ENCODE measurements around the gene MGST2. TPM values are rescaled to one million over a fixed set of nuclear protein-coding genes. Genes with fewer than 3 reads are reported as not detected.

The MGST2 gene
- polyA plus RNA-seq, 1 donor (not counting 4 experiments of a cell fraction or from before 2014, with no cell fraction given): 57.6 TPM

DNA sequence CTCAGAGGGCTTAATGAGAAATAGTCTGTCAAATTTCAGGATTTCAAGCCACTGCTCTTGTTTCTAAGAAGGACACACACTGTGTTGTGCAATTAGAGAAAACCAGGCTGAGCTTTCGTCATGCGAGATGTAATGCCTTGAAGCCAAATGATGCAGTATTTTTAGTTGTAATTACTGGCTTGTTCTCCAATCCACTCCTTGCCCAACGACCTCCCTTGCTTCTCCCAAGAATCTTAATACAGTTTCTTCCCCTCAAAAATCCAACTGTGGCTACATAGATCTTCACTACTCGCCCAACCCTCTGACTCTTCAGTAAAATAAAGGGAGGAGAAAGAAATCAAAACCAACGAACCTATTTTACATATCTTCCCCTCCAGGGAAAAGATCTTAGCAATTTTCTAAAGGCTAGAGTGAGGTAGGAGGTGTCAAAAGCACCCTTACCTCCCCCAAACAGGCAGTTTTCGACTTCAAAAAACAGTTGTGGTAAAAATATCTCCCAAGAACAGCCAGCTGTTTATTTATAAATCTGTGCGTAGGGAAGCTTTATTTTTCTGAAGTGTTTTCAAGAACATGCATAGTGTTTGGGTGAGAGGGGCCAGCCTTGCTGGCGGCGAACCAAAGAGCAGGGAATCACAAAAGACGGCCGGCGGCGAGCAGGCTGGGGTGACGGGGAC lies 68.7 kb downstream of the MGST2 start:
- peak overlapping the region; percentile 68 for H3K4me2 ChIP-seq (ENCODE audit: control insufficient read depth, extremely low read depth, insufficient read depth, low read depth, low read length)

DNA sequence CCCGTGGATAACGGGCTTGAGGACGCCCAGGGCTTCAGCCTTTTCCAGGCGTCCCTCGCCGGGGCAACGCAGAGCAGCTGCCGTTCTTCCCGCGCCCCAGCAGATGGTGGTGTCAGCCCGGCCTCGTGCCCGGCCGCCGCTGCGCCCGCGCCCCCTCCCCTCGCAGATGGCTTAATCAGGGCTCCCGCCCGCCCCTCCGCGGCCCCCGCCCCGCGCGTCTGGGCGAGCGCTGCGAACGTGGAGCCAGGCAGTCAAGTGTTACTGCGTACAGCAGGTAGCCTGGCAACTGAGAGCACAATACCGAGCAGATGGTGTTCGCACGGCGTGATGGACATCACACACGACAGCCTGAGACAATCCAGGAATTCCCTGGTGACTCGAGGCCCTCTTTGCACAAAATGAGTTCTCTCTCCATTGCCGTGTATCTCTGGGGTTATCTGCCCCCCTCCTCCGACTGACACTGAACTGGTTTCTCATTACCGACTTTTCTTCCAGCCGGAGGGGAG lies 69.3 kb downstream of the MGST2 start:
- peaks cover 13% of the 10 kb centered on the region for H3K27me3 ChIP-seq (ENCODE audit: control insufficient read depth, extremely low read depth, insufficient read depth, low read length)
- DNase-seq (ENCODE audit: low read depth, low spot score) (no peak), FAIRE-seq (no peak)
- H3K9ac ChIP-seq (ENCODE audit: control insufficient read depth, extremely low read depth, insufficient read depth, low read length): no peak overlapping the region
- peak overlapping the region; percentile 68 for H3K4me2 ChIP-seq (ENCODE audit: control insufficient read depth, extremely low read depth, insufficient read depth, low read depth, low read length)
- H2AFZ ChIP-seq (ENCODE audit: control insufficient read depth, low read length): peak overlapping the region; percentile 72
- H3K27ac ChIP-seq (ENCODE audit: control insufficient read depth, insufficient read depth, low read length): no peak overlapping the region
- dilution Hi-C loops (cut with MboI; ENCODE audit: extremely low pct_ligation_motif_present, low sequenced_read_pairs): no loop called here
- H3K4me3 ChIP-seq (ENCODE audit: control insufficient read depth in 2 of 3, extremely low read depth in 1 of 3, insufficient read depth in 2 of 3, low read depth in 1 of 3, low read length in 3 of 3): peak overlapping the region in 2 of 3 experiments; percentile 50 to 64
- no peaks in the 10 kb centered on the region for H4K20me1 ChIP-seq (ENCODE audit: control insufficient read depth, extremely low read depth, insufficient read depth, low read length)
- H3K36me3 ChIP-seq (ENCODE audit: control insufficient read depth in 2 of 2, extremely low read depth in 1 of 2, insufficient read depth in 2 of 2, low read length in 2 of 2): no peaks in the 10 kb centered on the region
- H3K79me2 ChIP-seq (ENCODE audit: control insufficient read depth, insufficient read depth, low read length): no peaks in the 10 kb centered on the region
- no peaks in the 10 kb centered on the region for H3K9me3 ChIP-seq (ENCODE audit: control insufficient read depth, low read depth, low read length)
- no peaks in the 10 kb centered on the region for H3K9me1 ChIP-seq (ENCODE audit: control insufficient read depth, extremely low read depth, insufficient read depth, low read length)
- TF ChIP-seq, protein P1, sequence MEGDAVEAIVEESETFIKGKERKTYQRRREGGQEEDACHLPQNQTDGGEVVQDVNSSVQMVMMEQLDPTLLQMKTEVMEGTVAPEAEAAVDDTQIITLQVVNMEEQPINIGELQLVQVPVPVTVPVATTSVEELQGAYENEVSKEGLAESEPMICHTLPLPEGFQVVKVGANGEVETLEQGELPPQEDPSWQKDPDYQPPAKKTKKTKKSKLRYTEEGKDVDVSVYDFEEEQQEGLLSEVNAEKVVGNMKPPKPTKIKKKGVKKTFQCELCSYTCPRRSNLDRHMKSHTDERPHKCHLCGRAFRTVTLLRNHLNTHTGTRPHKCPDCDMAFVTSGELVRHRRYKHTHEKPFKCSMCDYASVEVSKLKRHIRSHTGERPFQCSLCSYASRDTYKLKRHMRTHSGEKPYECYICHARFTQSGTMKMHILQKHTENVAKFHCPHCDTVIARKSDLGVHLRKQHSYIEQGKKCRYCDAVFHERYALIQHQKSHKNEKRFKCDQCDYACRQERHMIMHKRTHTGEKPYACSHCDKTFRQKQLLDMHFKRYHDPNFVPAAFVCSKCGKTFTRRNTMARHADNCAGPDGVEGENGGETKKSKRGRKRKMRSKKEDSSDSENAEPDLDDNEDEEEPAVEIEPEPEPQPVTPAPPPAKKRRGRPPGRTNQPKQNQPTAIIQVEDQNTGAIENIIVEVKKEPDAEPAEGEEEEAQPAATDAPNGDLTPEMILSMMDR (optimal IDR thresholded peaks at IDR 0.05 in 1 of 3, IDR thresholded peaks at IDR 0.05 in 1 of 3, conservative IDR thresholded peaks at IDR 0.05 in 1 of 3; ENCODE audit: extremely low read depth in 1 of 3, insufficient read depth in 2 of 3, low read length in 3 of 3): peak in 2 of 3 experiments; percentile 76 to 85
- peak; percentile 59 for TF ChIP-seq EZH2 (IDR thresholded peaks at IDR 0.05; ENCODE audit: low read length)
- peaks cover 4% of the 10 kb centered on the region for H3K4me1 ChIP-seq (ENCODE audit: control insufficient read depth, extremely low read depth, insufficient read depth, low read length)

More for the DNA sequence above, 68.7 kb downstream of the MGST2 start:
- no peak overlapping the region for H3K9ac ChIP-seq (ENCODE audit: control insufficient read depth, extremely low read depth, insufficient read depth, low read length)
- DNase-seq (ENCODE audit: low read depth, low spot score): no peak
- H3K27ac ChIP-seq (ENCODE audit: control insufficient read depth, insufficient read depth, low read length): no peak overlapping the region
- H4K20me1 ChIP-seq (ENCODE audit: control insufficient read depth, extremely low read depth, insufficient read depth, low read length): no peaks in the 10 kb centered on the region
- H3K36me3 ChIP-seq (ENCODE audit: control insufficient read depth in 2 of 2, extremely low read depth in 1 of 2, insufficient read depth in 2 of 2, low read length in 2 of 2): no peaks in the 10 kb centered on the region
- peaks cover 4% of the 10 kb centered on the region for H3K4me1 ChIP-seq (ENCODE audit: control insufficient read depth, extremely low read depth, insufficient read depth, low read length)
- TF ChIP-seq, protein P1 (optimal IDR thresholded peaks at IDR 0.05 in 1 of 3, IDR thresholded peaks at IDR 0.05 in 1 of 3, conservative IDR thresholded peaks at IDR 0.05 in 1 of 3; ENCODE audit: extremely low read depth in 1 of 3, insufficient read depth in 2 of 3, low read length in 3 of 3): no peak
- no peak for TF ChIP-seq EZH2 (IDR thresholded peaks at IDR 0.05; ENCODE audit: low read length)
- peaks cover 13% of the 10 kb centered on the region for H3K27me3 ChIP-seq (ENCODE audit: control insufficient read depth, extremely low read depth, insufficient read depth, low read length)
- H2AFZ ChIP-seq (ENCODE audit: control insufficient read depth, low read length): peak overlapping the region; percentile 21
- no peaks in the 10 kb centered on the region for H3K79me2 ChIP-seq (ENCODE audit: control insufficient read depth, insufficient read depth, low read length)
- H3K4me3 ChIP-seq (ENCODE audit: control insufficient read depth in 2 of 3, extremely low read depth in 1 of 3, insufficient read depth in 2 of 3, low read depth in 1 of 3, low read length in 3 of 3): peak overlapping the region in 2 of 3 experiments; percentile 44 to 50
- no peaks in the 10 kb centered on the region for H3K9me1 ChIP-seq (ENCODE audit: control insufficient read depth, extremely low read depth, insufficient read depth, low read length)
- no peak for FAIRE-seq
- no peaks in the 10 kb centered on the region for H3K9me3 ChIP-seq (ENCODE audit: control insufficient read depth, low read depth, low read length)
- dilution Hi-C loops (cut with MboI; ENCODE audit: extremely low pct_ligation_motif_present, low sequenced_read_pairs): no loop called here

Data from keratinocyte (primary cell).